HepG2 (cell line): ENCODE measurements around the gene NAA38. TPM values are rescaled to one million over a fixed set of nuclear protein-coding genes. Genes with fewer than 3 reads are reported as not detected.

Experiments
- GTF2F1 ChIP-seq: fragments of 150-350 bp; IDR thresholded peaks from 2 replicates; pipeline ENCODE4 v1.6.1; 2014; ENCODE audit warnings: low read length
- KLF16 ChIP-seq, 2 experiments: sonication (generic) in 1 of 2; formaldehyde crosslinking in 1 of 2; IDR thresholded peaks; 2 replicates each; pipeline versions ENCODE4 v1.6.1 to v1.8.0; 2016 to 2023; ENCODE audit warnings: missing genetic modification reagents in 2 of 2, missing compliant biosample characterization in 1 of 2
- MED1 ChIP-seq: sonication (generic); formaldehyde crosslinking; IDR thresholded peaks from 2 replicates; pipeline ENCODE4 v1.4.0; 2020; ENCODE audit warnings: missing genetic modification reagents
- MIXL1 ChIP-seq: IDR thresholded peaks from 2 replicates; pipeline ENCODE4 v1.6.1; 2016
- MYNN ChIP-seq: sonication (generic); formaldehyde crosslinking; IDR thresholded peaks from 2 replicates; pipeline ENCODE4 v1.4.0; 2020; ENCODE audit warnings: mild to moderate bottlenecking, low read depth, missing genetic modification reagents
- STAT5B ChIP-seq: sonication (generic); formaldehyde crosslinking; IDR thresholded peaks from 2 replicates; pipeline ENCODE4 v1.4.0; 2020; ENCODE audit warnings: missing genetic modification reagents
- TBP ChIP-seq: sonication (generic); formaldehyde crosslinking; IDR thresholded peaks from 2 replicates; pipeline ENCODE4 v1.5.0; 2020; ENCODE audit warnings: missing genetic modification reagents
- ZKSCAN1 ChIP-seq: fragments of 150-350 bp; IDR thresholded peaks from 2 replicates; pipeline ENCODE4 v1.6.1; 2014; ENCODE audit warnings: low read length
- ZNF724P ChIP-seq: sonication (generic); formaldehyde crosslinking; IDR thresholded peaks from 2 replicates; pipeline ENCODE4 v1.8.0; 2022; ENCODE audit warnings: missing genetic modification reagents, borderline replicate concordance
- ZNF746 ChIP-seq: sonication (generic); formaldehyde crosslinking; IDR thresholded peaks from 2 replicates; pipeline ENCODE4 v1.8.0; 2022; ENCODE audit warnings: mild to moderate bottlenecking, missing genetic modification reagents
- ZNF790 ChIP-seq: sonication (generic); formaldehyde crosslinking; IDR thresholded peaks from 2 replicates; pipeline ENCODE4 v1.8.0; 2022; ENCODE audit warnings: missing genetic modification reagents, mild to moderate bottlenecking, borderline replicate concordance
- polyA plus RNA-seq, 8 experiments: library from polyadenylated mRNA; depleted of rRNA in 3 of 8; stranded (reverse) in 7 of 8; unstranded in 1 of 8; fragments of >200 nt; fragmentation: Illumina TruSeq in 4 of 8; extraction: Trizol in 4 of 8; gene quantifications; 2 replicates each; pipeline versions ENCODE4 v1.2.1 to v1.2.3, GENCODE V29; 2011 to 2016; ENCODE audit warnings: low read depth in 4 of 8, missing spikeins in 1 of 8, mixed read lengths in 1 of 8; ENCODE audit not compliant: insufficient read depth in 1 of 8
- total RNA-seq, 5 experiments: library from RNA; depleted of rRNA; stranded (reverse); fragments of >200 nt; fragmentation: Illumina TruSeq; extraction: Trizol; gene quantifications; 2 replicates each; pipeline ENCODE4 v1.2.3, GENCODE V29; 2016; ENCODE audit warnings: low read depth in 1 of 5
- TF ChIP-seq, protein P1 (sequence below): sonication (generic); formaldehyde crosslinking; IDR thresholded peaks from 2 replicates; pipeline ENCODE4 v1.4.0; 2020; ENCODE audit warnings: missing genetic modification reagents, borderline replicate concordance
- TF ChIP-seq, protein P2 (sequence below): sonication (generic); formaldehyde crosslinking; IDR thresholded peaks from 2 replicates; pipeline ENCODE4 v1.8.1; 2023; ENCODE audit warnings: mild to moderate bottlenecking, missing genetic modification reagents, borderline replicate concordance
- TF ChIP-seq, protein P3 (sequence below): sonication (generic); formaldehyde crosslinking; IDR thresholded peaks from 2 replicates; pipeline ENCODE4 v1.8.1; 2022; ENCODE audit warnings: mild to moderate bottlenecking, missing genetic modification reagents
- TF ChIP-seq, protein P4 (sequence below): IDR thresholded peaks from 2 replicates; pipeline ENCODE4 v1.6.1; 2016; ENCODE audit warnings: low read depth

The NAA38 gene
- total and polyA plus RNA-seq, 2 of the 13 experiments (the other 11 are each of a cell fraction or from before 2014, with no cell fraction given): 46.9 to 91.6 TPM

DNA sequence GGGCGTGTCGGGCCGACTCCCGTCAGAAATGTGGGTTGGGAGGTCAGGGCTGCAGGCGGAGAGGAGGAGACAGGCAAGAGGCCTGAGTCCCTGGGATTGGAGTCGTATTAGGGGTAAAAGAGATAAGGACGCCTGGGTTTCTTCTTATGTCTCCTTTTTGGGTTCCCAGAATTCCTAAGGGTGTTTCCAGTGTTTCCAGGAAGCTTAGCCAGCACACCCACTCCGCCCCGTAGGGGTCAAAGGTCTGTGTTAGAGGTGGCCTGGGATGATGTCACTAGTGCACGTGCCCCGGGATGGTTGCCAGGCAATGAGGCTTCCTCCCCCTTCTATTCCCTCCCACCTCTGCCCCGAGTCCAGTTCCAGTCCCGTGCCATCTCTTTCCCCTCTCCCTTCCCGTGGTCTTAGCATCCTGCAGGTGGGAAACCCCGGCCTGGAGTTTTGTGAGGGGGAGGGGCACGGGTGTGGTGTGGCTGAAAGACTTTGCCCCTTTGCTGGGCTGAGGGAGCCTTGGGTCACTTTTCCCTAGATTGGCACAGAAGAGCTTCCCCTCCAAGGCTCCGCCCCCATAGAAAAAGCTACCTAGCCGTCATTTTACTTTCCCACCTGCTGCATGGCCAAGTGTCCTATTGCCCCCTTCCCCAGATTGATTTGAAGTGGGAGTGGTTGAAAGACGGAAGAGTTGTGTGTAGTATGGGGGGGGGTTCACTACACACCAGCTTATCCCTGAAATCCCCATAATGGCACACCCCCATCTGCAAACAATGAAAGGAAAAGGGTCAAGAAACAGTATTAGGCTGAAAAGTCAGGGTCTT is 20.6 kb downstream of the NAA38 start (continued):
- TF ChIP-seq, protein P1, sequence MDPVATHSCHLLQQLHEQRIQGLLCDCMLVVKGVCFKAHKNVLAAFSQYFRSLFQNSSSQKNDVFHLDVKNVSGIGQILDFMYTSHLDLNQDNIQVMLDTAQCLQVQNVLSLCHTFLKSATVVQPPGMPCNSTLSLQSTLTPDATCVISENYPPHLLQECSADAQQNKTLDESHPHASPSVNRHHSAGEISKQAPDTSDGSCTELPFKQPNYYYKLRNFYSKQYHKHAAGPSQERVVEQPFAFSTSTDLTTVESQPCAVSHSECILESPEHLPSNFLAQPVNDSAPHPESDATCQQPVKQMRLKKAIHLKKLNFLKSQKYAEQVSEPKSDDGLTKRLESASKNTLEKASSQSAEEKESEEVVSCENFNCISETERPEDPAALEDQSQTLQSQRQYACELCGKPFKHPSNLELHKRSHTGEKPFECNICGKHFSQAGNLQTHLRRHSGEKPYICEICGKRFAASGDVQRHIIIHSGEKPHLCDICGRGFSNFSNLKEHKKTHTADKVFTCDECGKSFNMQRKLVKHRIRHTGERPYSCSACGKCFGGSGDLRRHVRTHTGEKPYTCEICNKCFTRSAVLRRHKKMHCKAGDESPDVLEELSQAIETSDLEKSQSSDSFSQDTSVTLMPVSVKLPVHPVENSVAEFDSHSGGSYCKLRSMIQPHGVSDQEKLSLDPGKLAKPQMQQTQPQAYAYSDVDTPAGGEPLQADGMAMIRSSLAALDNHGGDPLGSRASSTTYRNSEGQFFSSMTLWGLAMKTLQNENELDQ (CRISPR knock-in tag): peak; percentile 87
- TF ChIP-seq KLF16 (CRISPR knock-in tag; IDR thresholded peaks at IDR 0.05) (peak in 1 of 2 experiments; percentile 99; a peak in 2 of 4 replicates), ZNF724P (CRISPR knock-in tag) (peak; percentile 59; the same call in 1 of the 2 replicates), ZKSCAN1 (peak; percentile 75; the same call in 1 of the 2 replicates), GTF2F1 (0 out of 2 replicates have a peak, but pooled peaks have one; percentile 49), STAT5B (CRISPR knock-in tag) (no peak), ZNF790 (CRISPR knock-in tag) (no peak), TBP (CRISPR knock-in tag) (no peak), MYNN (CRISPR knock-in tag) (no peak), MED1 (CRISPR knock-in tag) (peak; percentile 96), ZNF746 (peak; percentile 99), MIXL1 (CRISPR knock-in tag) (peak; percentile 83; the same call in 1 of the 2 replicates)
- TF ChIP-seq, protein P2, sequence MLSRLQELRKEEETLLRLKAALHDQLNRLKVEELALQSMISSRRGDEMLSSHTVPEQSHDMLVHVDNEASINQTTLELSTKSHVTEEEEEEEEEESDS (CRISPR knock-in tag): peak; percentile 41; the same call in 1 of the 2 replicates
- TF ChIP-seq, protein P3, sequence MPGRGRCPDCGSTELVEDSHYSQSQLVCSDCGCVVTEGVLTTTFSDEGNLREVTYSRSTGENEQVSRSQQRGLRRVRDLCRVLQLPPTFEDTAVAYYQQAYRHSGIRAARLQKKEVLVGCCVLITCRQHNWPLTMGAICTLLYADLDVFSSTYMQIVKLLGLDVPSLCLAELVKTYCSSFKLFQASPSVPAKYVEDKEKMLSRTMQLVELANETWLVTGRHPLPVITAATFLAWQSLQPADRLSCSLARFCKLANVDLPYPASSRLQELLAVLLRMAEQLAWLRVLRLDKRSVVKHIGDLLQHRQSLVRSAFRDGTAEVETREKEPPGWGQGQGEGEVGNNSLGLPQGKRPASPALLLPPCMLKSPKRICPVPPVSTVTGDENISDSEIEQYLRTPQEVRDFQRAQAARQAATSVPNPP (CRISPR knock-in tag): 0 out of 2 replicates have a peak, but pooled peaks have one; percentile 45
- TF ChIP-seq, protein P4, sequence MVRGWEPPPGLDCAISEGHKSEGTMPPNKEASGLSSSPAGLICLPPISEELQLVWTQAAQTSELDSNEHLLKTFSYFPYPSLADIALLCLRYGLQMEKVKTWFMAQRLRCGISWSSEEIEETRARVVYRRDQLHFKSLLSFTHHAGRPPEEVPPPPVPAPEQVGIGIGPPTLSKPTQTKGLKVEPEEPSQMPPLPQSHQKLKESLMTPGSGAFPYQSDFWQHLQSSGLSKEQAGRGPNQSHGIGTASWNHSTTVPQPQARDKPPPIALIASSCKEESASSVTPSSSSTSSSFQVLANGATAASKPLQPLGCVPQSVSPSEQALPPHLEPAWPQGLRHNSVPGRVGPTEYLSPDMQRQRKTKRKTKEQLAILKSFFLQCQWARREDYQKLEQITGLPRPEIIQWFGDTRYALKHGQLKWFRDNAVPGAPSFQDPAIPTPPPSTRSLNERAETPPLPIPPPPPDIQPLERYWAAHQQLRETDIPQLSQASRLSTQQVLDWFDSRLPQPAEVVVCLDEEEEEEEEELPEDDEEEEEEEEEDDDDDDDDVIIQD (CRISPR knock-in tag): 0 out of 2 replicates have a peak, but pooled peaks have one; percentile 38
- TF ChIP-seq, all 625 proteins: peak for 347
